Aorta (tissue), 5 donors: Measurements from ENCODE around the gene CCDC137. TPM values are rescaled to one million over a fixed set of nuclear protein-coding genes. Genes with fewer than 3 reads are reported as not detected.

ENCODE experiments used
- ATAC-seq: fragments of 200-7000 bp; cut with Tn5 transposase; one replicate; pipeline ENCODE4 v1.9.1; 2022; ENCODE audit warnings: moderate library complexity; ENCODE audit not compliant: low FRiP score
- DNase-seq, 2 donors: peaks; one replicate each; pipeline ENCODE4 v3.0.0-alpha.2; 2020
- H3K27ac ChIP-seq, 2 donors: one replicate each; pipeline ENCODE4 v1.5.1; 2013; ENCODE audit warnings: low read length in 2 of 2, mild to moderate bottlenecking in 2 of 2, moderate library complexity in 2 of 2, control low read depth in 1 of 2, inconsistent platforms in 1 of 2, low read depth in 1 of 2
- H3K27me3 ChIP-seq, 2 donors: one replicate each; pipeline ENCODE4 v1.6.1; 2013; ENCODE audit warnings: control low read depth in 1 of 2, low read length in 1 of 2, mild to moderate bottlenecking in 1 of 2, moderate library complexity in 1 of 2; ENCODE audit not compliant: insufficient read depth in 2 of 2, control insufficient read depth in 1 of 2
- H3K36me3 ChIP-seq, 2 donors: one replicate each; pipeline ENCODE4 v1.6.1; 2013; ENCODE audit warnings: control low read depth in 1 of 2, low read length in 1 of 2, mild to moderate bottlenecking in 1 of 2; ENCODE audit not compliant: insufficient read depth in 2 of 2, control insufficient read depth in 1 of 2
- H3K4me1 ChIP-seq, 2 donors: one replicate each; pipeline ENCODE4 v1.6.1; 2013; ENCODE audit warnings: low read length in 2 of 2, control low read depth in 1 of 2, mild to moderate bottlenecking in 1 of 2, moderate library complexity in 1 of 2; ENCODE audit not compliant: insufficient read depth in 2 of 2, control insufficient read depth in 1 of 2
- H3K4me3 ChIP-seq, 2 donors: one replicate each; pipeline ENCODE4 v1.5.1; 2013; ENCODE audit warnings: low read length in 2 of 2, control low read depth in 1 of 2, mild to moderate bottlenecking in 1 of 2
- H3K9me3 ChIP-seq: one replicate; pipeline ENCODE4 v1.6.1; 2013; ENCODE audit warnings: mild to moderate bottlenecking, low read length; ENCODE audit not compliant: control insufficient read depth
- WGBS, 2 donors: extraction: QIAGEN DNeasy Blood & Tissue Kit; methylation state at CpG; one replicate each; pipeline ENCODE4 v1.1.7; 2013; 5-methylcytosine and 5-hydroxymethylcytosine counted together
- intact Hi-C, 2 donors: fragments of 100-400 bp; cut with DNase I; formaldehyde crosslinking; loops; one replicate each; pipeline versions ENCODE4 v1.14.2 to v1.15.0; 2022
- polyA plus RNA-seq, 2 donors: library from polyadenylated mRNA; stranded (reverse); fragments of 200-250 nt; gene quantifications; one replicate each; pipeline ENCODE4 v1.2.3, GENCODE V29; 2013
- total RNA-seq, 2 donors: library from RNA; stranded (reverse); fragmentation: NEBNext Ultra II Directional; extraction: Animal tissue kit (Norgen Biotek cat#: 25700); gene quantifications; one replicate each; pipeline ENCODE4 v1.2.1, GENCODE V29; 2021
- donor health status: healthy with polysubstance abuse.
- donor health status: Bipolar disorder and iron deficiency.
- donor health status: DM: no; HTN: no; CAD: no.
- donor health status: DM: no; HTN: no; CAD: no.
- donor health status: DM: yes; HTN: yes; CAD: no.

CCDC137 gene
- total and polyA plus RNA-seq, 4 donors, result 7.9 to 13.7 (median 13.2) TPM

GRCh38 chr17:81648013-81648706 is 18.4 kb upstream of the CCDC137 start:
- WGBS, 2 donors, result 4% methylated on average over 44 to 78 of the region's 78 CpGs
- intact Hi-C loops, result no loop called here

GRCh38 chr17:81648707-81649085 is 17.8 kb upstream of the CCDC137 start:
- DNase-seq (no peak), ATAC-seq (no peak)
- WGBS, 2 donors, result 47 to 55% methylated on average over 14 of the region's 14 CpGs
- no peak overlapping the region for H3K27ac ChIP-seq
- H3K36me3 ChIP-seq, result no peaks in the 10 kb centered on the region
- H3K9me3 ChIP-seq, result peaks cover 2% of the 10 kb centered on the region
- no peak overlapping the region for H3K4me3 ChIP-seq
- H3K4me1 ChIP-seq, result no peaks in the 10 kb centered on the region
- intact Hi-C loops, result no loop called here
- no peaks in the 10 kb centered on the region for H3K27me3 ChIP-seq

More at GRCh38 chr17:81648013-81648706, 18.4 kb upstream of the CCDC137 start:
- H3K27me3 ChIP-seq, result no peaks in the 10 kb centered on the region
- no peaks in the 10 kb centered on the region for H3K4me1 ChIP-seq
- DNase-seq (no peak), ATAC-seq (no peak)
- peaks cover 2% of the 10 kb centered on the region for H3K9me3 ChIP-seq
- no peak overlapping the region for H3K4me3 ChIP-seq
- H3K36me3 ChIP-seq, result no peaks in the 10 kb centered on the region
- H3K27ac ChIP-seq, result no peak overlapping the region

- 65 to 70% methylated on average over 9 of the region's 9 CpGs for WGBS, 2 donors
- ATAC-seq (no peak), DNase-seq (no peak)
- Histone ChIP-seq H3K4me3 (no peak overlapping the region), H3K36me3 (no peaks in the 10 kb centered on the region), H3K9me3 (peaks cover 2% of the 10 kb centered on the region), H3K4me1 (no peaks in the 10 kb centered on the region), H3K27ac (no peak overlapping the region), H3K27me3 (no peaks in the 10 kb centered on the region)
- intact Hi-C loops, result no loop called here
Measured at GRCh38 chr17:81650951-81651350, 15.6 kb upstream of the CCDC137 start.

DNA sequence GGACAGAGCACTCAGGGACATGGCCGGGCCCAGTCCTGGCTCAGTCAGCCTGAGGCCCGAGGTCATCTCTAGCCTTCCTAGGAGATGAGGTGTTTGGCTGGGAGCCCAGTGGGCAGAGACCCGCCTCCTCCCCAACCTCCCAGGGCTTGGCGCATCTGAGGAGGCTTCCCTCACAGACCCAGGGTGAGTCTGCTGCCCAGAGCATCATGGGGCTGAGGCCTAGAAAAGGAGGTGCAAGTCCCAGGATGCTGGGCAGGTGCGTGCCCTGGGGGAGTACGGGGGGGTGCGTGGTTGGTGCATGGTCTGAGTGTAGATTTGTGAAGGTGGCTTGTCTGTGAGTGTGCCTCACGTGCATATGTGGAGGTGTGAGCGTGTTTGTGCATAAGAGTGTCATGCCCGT is 14.8 kb upstream of the CCDC137 start:
- no peak overlapping the region for H3K27ac ChIP-seq
- H3K4me3 ChIP-seq, result no peak overlapping the region
- peaks cover 2% of the 10 kb centered on the region for H3K9me3 ChIP-seq
- intact Hi-C loops, result no loop called here
- DNase-seq (no peak), ATAC-seq (no peak)
- 74 to 78% methylated on average over 10 of the region's 10 CpGs for WGBS, 2 donors
- no peaks in the 10 kb centered on the region for H3K4me1 ChIP-seq
- H3K27me3 ChIP-seq, result no peaks in the 10 kb centered on the region
- H3K36me3 ChIP-seq, result no peaks in the 10 kb centered on the region

- Histone ChIP-seq H3K4me3 (no peak overlapping the region), H3K9me3 (peaks cover 2% of the 10 kb centered on the region), H3K27me3 (no peaks in the 10 kb centered on the region), H3K4me1 (no peaks in the 10 kb centered on the region), H3K27ac (no peak overlapping the region), H3K36me3 (no peaks in the 10 kb centered on the region)
- WGBS, 2 donors, result 20 to 31% methylated on average over 20 to 27 of the region's 27 CpGs
- no peak for DNase-seq
- no peak for ATAC-seq
- intact Hi-C loops, result no loop called here
Measured at GRCh38 chr17:81652906-81653771, 13.4 kb upstream of the CCDC137 start.

- H3K27me3 ChIP-seq, result no peaks in the 10 kb centered on the region
Measured at GRCh38 chr17:81655378-81656117, 11.0 kb upstream of the CCDC137 start.

GRCh38 chr17:81656118-81656743 is 10.3 kb upstream of the CCDC137 start, which contains the start of gene PDE6G:
Gene PDE6G (minus strand): TSS chr17:81656542. CDS start chr17:81653305, 3,237 bp downstream.
- Histone ChIP-seq H3K27ac (no peak within 1 kb of the TSS), H3K4me3 (no peak within 1 kb of the TSS), H3K36me3 (no peaks in the 10 kb centered on the region), H3K9me3 (no peaks in the 10 kb centered on the region), H3K4me1 (no peaks in the 10 kb centered on the region), H3K27me3 (no peaks in the 10 kb centered on the region)
- intact Hi-C loops, result no loop called here
- WGBS, 2 donors, result 79 to 84% methylated on average over 15 of the region's 15 CpGs
- DNase-seq (no peak), ATAC-seq (no peak)

More at GRCh38 chr17:81655378-81656117, 11.0 kb upstream of the CCDC137 start:
- no peaks in the 10 kb centered on the region for H3K36me3 ChIP-seq
- DNase-seq (no peak), ATAC-seq (no peak)
- no peak overlapping the region for H3K27ac ChIP-seq
- 75 to 76% methylated on average over 18 of the region's 18 CpGs for WGBS, 2 donors
- no peaks in the 10 kb centered on the region for H3K4me1 ChIP-seq
- no peaks in the 10 kb centered on the region for H3K9me3 ChIP-seq
- intact Hi-C loops, result no loop called here
- no peak overlapping the region for H3K4me3 ChIP-seq

DNA sequence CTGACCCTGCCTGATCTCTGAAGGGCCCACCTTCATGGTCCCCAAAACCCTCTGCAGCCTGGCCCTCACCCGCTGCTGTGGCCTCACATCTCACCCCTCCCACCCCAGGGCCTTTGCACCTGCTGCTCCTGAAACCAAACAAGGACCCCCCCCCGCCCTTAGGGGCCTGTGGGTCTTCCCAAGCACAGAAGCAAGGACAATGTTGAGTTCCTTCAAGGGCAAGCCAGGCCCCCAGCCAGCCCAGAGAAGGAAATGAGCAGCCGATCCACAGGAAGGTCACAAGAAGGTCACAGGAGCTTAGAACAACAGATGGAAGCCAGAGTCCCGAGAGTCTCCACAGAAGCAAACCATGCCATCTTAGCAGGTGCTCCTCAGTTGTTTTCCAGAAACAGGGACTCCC is 9.7 kb upstream of the CCDC137 start:
- no peaks in the 10 kb centered on the region for H3K9me3 ChIP-seq
- ATAC-seq (no peak), DNase-seq (no peak)
- no peak overlapping the region for H3K27ac ChIP-seq
- no peaks in the 10 kb centered on the region for H3K36me3 ChIP-seq
- H3K4me1 ChIP-seq, result no peaks in the 10 kb centered on the region
- no peaks in the 10 kb centered on the region for H3K27me3 ChIP-seq
- WGBS, 2 donors, result 55 to 74% methylated on average over 4 of the region's 4 CpGs
- intact Hi-C loops, result no loop called here
- no peak overlapping the region for H3K4me3 ChIP-seq
